Kidney tubule cell (primary cell): ENCODE data around the gene SOX6.
"Not testable (repeated sequence)": the region's sequence is repeated elsewhere in the genome, so short reads cannot be mapped to it uniquely, and the experiment has no call there.

Experiments used
- DNase-seq: peaks from one replicate; pipeline ENCODE4 v3.0.0-alpha.2; 2018; ENCODE audit warnings: low spot score

SOX6 gene

GRCh38 chr11:16095756-16096155, 260.6 kb downstream of the SOX6 start:
- no peak for DNase-seq

- DNase-seq = no peak
These were observed 262.3 kb downstream of the SOX6 start for GRCh38 chr11:16093889-16094653.

- DNase-seq = no peak
These were observed 264.5 kb downstream of the SOX6 start for GRCh38 chr11:16091862-16092261.

GRCh38 chr11:16089481-16089880, 266.9 kb downstream of the SOX6 start:
- DNase-seq = no peak

GRCh38 chr11:16088774-16089173, 267.6 kb downstream of the SOX6 start:
- no peak for DNase-seq

GRCh38 chr11:16087886-16088285, 268.5 kb downstream of the SOX6 start:
- no peak for DNase-seq

- peak; percentile 7 for DNase-seq
These were observed 270.0 kb downstream of the SOX6 start for GRCh38 chr11:16086229-16086819.

- no peak for DNase-seq
These were observed 274.0 kb downstream of the SOX6 start for GRCh38 chr11:16082095-16083055.

- DNase-seq = no peak
These were observed 274.8 kb downstream of the SOX6 start for GRCh38 chr11:16081382-16082094.

- DNase-seq = no peak
These were observed 275.5 kb downstream of the SOX6 start for GRCh38 chr11:16080688-16081381.

- DNase-seq = no peak
These were observed 277.4 kb downstream of the SOX6 start for GRCh38 chr11:16078936-16079335.

- no peak for DNase-seq
These were observed 285.8 kb downstream of the SOX6 start for GRCh38 chr11:16070573-16070972.

- DNase-seq = not testable (repeated sequence)
These were observed 289.1 kb downstream of the SOX6 start for GRCh38 chr11:16067268-16067667.

GRCh38 chr11:16059332-16059731, 297.0 kb downstream of the SOX6 start:
- no peak for DNase-seq

- DNase-seq = no peak
These were observed 297.7 kb downstream of the SOX6 start for GRCh38 chr11:16058671-16059070.

GRCh38 chr11:16052750-16053149, 303.6 kb downstream of the SOX6 start:
- no peak for DNase-seq

- no peak for DNase-seq
These were observed 306.7 kb downstream of the SOX6 start for GRCh38 chr11:16049611-16050010.

GRCh38 chr11:16047073-16047472, 309.3 kb downstream of the SOX6 start:
- no peak for DNase-seq

GRCh38 chr11:16043617-16044016, 312.7 kb downstream of the SOX6 start:
- DNase-seq = no peak

- no peak for DNase-seq
These were observed 315.1 kb downstream of the SOX6 start for GRCh38 chr11:16041207-16041606.

GRCh38 chr11:16040151-16040550, 316.2 kb downstream of the SOX6 start:
- DNase-seq = no peak
